ENCODE data around the gene DMAC2. TPM values are rescaled to one million over a fixed set of nuclear protein-coding genes. Genes with fewer than 3 reads are reported as not detected.

The DMAC2 gene
- total and polyA plus RNA-seq, 2 of the 13 experiments (the other 11 are each of a cell fraction or from before 2014, with no cell fraction given), result 39.0 to 66.0 TPM

DNA sequence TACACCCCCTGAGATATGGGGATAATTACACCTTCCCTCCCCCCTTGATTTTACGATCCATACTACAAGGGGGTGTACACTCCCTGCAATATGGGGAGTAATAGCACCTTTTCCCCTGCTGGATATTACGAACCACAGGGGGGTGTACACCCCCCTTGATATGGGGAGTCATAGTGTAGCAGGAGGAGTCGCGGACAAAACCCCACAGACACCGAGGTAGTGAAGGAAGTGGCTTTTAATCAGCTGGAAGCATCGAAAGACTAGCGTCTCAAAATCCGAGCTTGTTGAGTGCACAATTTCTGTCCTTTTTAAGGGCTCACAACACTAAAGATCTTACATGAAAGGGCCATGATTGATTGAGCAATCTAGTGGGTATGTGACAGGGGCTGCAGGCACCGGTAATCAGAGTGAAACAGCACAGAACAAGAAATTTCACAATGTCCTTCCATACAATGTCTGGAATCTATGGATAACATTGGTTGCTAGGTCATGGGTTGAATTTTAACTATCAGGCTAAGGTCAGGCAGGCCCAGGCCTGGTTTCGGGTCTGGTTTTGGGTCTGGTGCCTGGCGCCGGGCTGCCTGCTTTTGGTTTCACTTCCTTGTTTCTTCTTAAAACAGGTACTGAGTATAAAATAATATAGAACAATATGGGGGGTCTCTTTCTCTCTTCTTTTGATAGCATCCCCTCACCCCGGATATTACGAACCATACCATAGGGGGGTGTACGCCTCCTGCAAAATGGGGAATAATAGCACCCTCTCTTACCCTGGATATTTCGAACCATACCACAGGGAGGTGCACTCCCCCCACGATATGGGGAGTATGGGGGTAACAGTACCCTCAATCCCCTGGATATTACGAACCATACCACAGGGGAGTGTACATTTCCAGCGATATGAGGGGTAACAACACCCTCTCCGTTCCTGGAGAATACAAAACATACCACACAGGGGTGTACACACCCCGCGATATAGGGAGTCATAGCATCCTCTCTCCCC is 23.8 kb upstream of the DMAC2 start (continued):
- TF ChIP-seq, protein P1, sequence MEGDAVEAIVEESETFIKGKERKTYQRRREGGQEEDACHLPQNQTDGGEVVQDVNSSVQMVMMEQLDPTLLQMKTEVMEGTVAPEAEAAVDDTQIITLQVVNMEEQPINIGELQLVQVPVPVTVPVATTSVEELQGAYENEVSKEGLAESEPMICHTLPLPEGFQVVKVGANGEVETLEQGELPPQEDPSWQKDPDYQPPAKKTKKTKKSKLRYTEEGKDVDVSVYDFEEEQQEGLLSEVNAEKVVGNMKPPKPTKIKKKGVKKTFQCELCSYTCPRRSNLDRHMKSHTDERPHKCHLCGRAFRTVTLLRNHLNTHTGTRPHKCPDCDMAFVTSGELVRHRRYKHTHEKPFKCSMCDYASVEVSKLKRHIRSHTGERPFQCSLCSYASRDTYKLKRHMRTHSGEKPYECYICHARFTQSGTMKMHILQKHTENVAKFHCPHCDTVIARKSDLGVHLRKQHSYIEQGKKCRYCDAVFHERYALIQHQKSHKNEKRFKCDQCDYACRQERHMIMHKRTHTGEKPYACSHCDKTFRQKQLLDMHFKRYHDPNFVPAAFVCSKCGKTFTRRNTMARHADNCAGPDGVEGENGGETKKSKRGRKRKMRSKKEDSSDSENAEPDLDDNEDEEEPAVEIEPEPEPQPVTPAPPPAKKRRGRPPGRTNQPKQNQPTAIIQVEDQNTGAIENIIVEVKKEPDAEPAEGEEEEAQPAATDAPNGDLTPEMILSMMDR (CRISPR knock-in tag; IDR thresholded peaks at IDR 0.05), result peak; percentile 19; the same call in 1 of the 2 replicates
- peak; percentile 29; the same call in 1 of the 2 replicates for TF ChIP-seq GATAD2A (CRISPR knock-in tag; IDR thresholded peaks at IDR 0.05)

DNA sequence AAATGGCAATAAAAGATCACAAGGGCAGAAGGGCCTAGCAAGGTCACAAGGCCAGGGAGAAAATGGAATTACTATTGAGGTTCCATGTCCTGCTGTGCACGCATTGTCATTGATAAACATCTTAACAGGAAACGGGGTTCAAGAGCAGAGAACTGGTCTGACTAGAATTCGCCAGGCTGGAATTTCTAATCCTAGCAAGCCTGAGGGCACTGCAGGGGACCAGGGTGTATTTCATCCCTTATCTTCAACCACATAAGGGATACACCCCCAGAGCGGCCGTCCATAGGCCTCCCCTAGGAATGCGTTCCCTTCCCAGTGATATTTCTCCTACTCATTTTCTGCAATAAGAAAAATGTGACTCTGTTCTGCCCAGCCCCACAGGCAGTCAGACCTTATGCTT is 22.8 kb upstream of the DMAC2 start:
- in situ Hi-C loops (cut with HindIII; ENCODE audit: extremely low pct_ligation_motif_present, low pct_unique_long_range_greater_than_20kb) (no loop called here), intact Hi-C loops (cut with micrococcal nuclease; ENCODE audit: unreplicated experiment) (no loop called here)
- 29% methylated on average over 6 of the region's 6 CpGs for WGBS (ENCODE audit: low lambda C conversion rate)
- no peak overlapping the region for H3K9ac ChIP-seq (ENCODE audit: insufficient read depth, low read depth, low read length)
- H2AFZ ChIP-seq (ENCODE audit: low read length), result no peak overlapping the region
- DNase-seq (ENCODE audit: low spot score) (no peak), ATAC-seq (no peak), FAIRE-seq (no peak)
- no peak overlapping the region for H3K27ac ChIP-seq (ENCODE audit: extremely low read length, insufficient read depth, low read length)
- no peaks in the 10 kb centered on the region; the same call in 1 of the 2 replicates for H3K9me3 ChIP-seq (ENCODE audit: low read length)
- H3K36me3 ChIP-seq (replicated peaks in 1 of 2; ENCODE audit: control insufficient read depth in 1 of 2, insufficient read depth in 2 of 2, low read length in 2 of 2), result no peaks in the 10 kb centered on the region
- no peaks in the 10 kb centered on the region for H4K20me1 ChIP-seq (ENCODE audit: insufficient read depth, low read length)
- H3K4me3 ChIP-seq (replicated peaks in 1 of 3; ENCODE audit: insufficient read depth in 1 of 3, low read depth in 2 of 3, low read length in 3 of 3), result no peak overlapping the region
- CTCF ChIA-PET (ENCODE audit: low intra/inter-chr PET ratio, low total read pairs), result no interaction called here
- no TSS peak for BruUV-seq (replicated peaks)
- no peaks in the 10 kb centered on the region; a peak in 1 of 5 replicates for H3K27me3 ChIP-seq (ENCODE audit: control insufficient read depth in 1 of 2, insufficient read depth in 2 of 2, low read length in 2 of 2)
- H3K4me1 ChIP-seq (ENCODE audit: insufficient read depth, low read length), result peaks cover 6% of the 10 kb centered on the region; the same call in 1 of the 2 replicates
- TF ChIP-seq, protein P2, sequence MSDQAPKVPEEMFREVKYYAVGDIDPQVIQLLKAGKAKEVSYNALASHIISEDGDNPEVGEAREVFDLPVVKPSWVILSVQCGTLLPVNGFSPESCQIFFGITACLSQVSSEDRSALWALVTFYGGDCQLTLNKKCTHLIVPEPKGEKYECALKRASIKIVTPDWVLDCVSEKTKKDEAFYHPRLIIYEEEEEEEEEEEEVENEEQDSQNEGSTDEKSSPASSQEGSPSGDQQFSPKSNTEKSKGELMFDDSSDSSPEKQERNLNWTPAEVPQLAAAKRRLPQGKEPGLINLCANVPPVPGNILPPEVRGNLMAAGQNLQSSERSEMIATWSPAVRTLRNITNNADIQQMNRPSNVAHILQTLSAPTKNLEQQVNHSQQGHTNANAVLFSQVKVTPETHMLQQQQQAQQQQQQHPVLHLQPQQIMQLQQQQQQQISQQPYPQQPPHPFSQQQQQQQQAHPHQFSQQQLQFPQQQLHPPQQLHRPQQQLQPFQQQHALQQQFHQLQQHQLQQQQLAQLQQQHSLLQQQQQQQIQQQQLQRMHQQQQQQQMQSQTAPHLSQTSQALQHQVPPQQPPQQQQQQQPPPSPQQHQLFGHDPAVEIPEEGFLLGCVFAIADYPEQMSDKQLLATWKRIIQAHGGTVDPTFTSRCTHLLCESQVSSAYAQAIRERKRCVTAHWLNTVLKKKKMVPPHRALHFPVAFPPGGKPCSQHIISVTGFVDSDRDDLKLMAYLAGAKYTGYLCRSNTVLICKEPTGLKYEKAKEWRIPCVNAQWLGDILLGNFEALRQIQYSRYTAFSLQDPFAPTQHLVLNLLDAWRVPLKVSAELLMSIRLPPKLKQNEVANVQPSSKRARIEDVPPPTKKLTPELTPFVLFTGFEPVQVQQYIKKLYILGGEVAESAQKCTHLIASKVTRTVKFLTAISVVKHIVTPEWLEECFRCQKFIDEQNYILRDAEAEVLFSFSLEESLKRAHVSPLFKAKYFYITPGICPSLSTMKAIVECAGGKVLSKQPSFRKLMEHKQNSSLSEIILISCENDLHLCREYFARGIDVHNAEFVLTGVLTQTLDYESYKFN (CRISPR knock-in tag; conservative IDR thresholded peaks at IDR 0.05), result no peak
- TF ChIP-seq ZNF383 (CRISPR knock-in tag; IDR thresholded peaks at IDR 0.05; ENCODE audit: borderline replicate concordance) (no peak), SIN3A (IDR thresholded peaks at IDR 0.05; ENCODE audit: borderline replicate concordance, low read depth, low read length) (no peak), ZNF652 (CRISPR knock-in tag; IDR thresholded peaks at IDR 0.05; ENCODE audit: borderline replicate concordance, low read depth) (no peak)
- TF ChIP-seq, protein P3, sequence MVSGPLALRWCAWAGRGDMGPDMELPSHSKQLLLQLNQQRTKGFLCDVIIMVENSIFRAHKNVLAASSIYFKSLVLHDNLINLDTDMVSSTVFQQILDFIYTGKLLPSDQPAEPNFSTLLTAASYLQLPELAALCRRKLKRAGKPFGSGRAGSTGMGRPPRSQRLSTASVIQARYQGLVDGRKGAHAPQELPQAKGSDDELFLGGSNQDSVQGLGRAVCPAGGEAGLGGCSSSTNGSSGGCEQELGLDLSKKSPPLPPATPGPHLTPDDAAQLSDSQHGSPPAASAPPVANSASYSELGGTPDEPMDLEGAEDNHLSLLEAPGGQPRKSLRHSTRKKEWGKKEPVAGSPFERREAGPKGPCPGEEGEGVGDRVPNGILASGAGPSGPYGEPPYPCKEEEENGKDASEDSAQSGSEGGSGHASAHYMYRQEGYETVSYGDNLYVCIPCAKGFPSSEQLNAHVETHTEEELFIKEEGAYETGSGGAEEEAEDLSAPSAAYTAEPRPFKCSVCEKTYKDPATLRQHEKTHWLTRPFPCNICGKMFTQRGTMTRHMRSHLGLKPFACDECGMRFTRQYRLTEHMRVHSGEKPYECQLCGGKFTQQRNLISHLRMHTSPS (CRISPR knock-in tag; IDR thresholded peaks at IDR 0.05; ENCODE audit: low read depth), result no peak
- TF ChIP-seq, protein P4, sequence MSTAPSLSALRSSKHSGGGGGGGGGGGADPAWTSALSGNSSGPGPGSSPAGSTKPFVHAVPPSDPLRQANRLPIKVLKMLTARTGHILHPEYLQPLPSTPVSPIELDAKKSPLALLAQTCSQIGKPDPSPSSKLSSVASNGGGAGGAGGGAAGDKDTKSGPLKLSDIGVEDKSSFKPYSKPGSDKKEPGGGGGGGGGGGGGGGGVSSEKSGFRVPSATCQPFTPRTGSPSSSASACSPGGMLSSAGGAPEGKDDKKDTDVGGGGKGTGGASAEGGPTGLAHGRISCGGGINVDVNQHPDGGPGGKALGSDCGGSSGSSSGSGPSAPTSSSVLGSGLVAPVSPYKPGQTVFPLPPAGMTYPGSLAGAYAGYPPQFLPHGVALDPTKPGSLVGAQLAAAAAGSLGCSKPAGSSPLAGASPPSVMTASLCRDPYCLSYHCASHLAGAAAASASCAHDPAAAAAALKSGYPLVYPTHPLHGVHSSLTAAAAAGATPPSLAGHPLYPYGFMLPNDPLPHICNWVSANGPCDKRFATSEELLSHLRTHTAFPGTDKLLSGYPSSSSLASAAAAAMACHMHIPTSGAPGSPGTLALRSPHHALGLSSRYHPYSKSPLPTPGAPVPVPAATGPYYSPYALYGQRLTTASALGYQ (CRISPR knock-in tag; IDR thresholded peaks at IDR 0.05), result no peak
- TF ChIP-seq, protein P5, sequence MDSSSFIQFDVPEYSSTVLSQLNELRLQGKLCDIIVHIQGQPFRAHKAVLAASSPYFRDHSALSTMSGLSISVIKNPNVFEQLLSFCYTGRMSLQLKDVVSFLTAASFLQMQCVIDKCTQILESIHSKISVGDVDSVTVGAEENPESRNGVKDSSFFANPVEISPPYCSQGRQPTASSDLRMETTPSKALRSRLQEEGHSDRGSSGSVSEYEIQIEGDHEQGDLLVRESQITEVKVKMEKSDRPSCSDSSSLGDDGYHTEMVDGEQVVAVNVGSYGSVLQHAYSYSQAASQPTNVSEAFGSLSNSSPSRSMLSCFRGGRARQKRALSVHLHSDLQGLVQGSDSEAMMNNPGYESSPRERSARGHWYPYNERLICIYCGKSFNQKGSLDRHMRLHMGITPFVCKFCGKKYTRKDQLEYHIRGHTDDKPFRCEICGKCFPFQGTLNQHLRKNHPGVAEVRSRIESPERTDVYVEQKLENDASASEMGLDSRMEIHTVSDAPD (CRISPR knock-in tag; IDR thresholded peaks at IDR 0.05), result no peak
- H3K4me2 ChIP-seq (ENCODE audit: low read depth, low read length), result no peak overlapping the region
- H3K79me2 ChIP-seq (ENCODE audit: insufficient read depth, low read length), result no peaks in the 10 kb centered on the region
- POLR2A ChIA-PET, result no interaction called here

Measured in HepG2 (cell line).